ENCODE measurements around the gene DCP1B. TPM values are rescaled to one million over a fixed set of nuclear protein-coding genes. Genes with fewer than 3 reads are reported as not detected.

The DCP1B gene
- total and polyA plus RNA-seq, 12 donors, result 1.1 to 4.9 (median 2.0) TPM

DNA sequence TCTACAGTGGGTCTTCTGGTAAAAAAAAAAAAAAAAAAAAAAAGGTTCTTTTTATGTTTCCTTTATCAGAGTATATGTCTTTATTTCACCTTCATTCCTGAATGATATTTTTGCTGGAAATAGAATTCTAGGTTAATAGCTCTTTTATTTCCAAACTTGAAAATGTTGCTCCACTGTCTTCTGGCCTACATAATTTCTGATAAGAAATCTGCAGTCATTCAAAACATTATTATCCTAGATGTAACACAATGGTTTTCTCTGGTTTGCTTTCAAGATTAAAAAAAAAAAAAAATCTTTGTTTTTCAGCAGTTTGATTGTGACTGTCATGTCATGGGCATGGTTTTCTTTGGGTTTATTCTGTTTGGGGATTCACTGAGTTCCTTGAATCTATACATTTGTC lies 19.5 kb downstream of the DCP1B start:
- peaks cover 0 to 63% (median 27%) of the 10 kb centered on the region in 9 donors for H3K36me3 ChIP-seq
- TF ChIP-seq, protein P1, sequence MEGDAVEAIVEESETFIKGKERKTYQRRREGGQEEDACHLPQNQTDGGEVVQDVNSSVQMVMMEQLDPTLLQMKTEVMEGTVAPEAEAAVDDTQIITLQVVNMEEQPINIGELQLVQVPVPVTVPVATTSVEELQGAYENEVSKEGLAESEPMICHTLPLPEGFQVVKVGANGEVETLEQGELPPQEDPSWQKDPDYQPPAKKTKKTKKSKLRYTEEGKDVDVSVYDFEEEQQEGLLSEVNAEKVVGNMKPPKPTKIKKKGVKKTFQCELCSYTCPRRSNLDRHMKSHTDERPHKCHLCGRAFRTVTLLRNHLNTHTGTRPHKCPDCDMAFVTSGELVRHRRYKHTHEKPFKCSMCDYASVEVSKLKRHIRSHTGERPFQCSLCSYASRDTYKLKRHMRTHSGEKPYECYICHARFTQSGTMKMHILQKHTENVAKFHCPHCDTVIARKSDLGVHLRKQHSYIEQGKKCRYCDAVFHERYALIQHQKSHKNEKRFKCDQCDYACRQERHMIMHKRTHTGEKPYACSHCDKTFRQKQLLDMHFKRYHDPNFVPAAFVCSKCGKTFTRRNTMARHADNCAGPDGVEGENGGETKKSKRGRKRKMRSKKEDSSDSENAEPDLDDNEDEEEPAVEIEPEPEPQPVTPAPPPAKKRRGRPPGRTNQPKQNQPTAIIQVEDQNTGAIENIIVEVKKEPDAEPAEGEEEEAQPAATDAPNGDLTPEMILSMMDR (IDR thresholded peaks at IDR 0.05), result no peak
- DNase-seq, result no peak
- no peak for ATAC-seq
- H3K4me3 ChIP-seq, result no peak overlapping the region
- peaks cover 0 to 29% (median 10%) of the 10 kb centered on the region in 11 donors for H3K9me3 ChIP-seq
- peaks cover 0 to 36% (median 9%) of the 10 kb centered on the region in 9 donors for H3K4me1 ChIP-seq
- no peaks in the 10 kb centered on the region for H3K27me3 ChIP-seq
- H3K27ac ChIP-seq, result no peak overlapping the region
- intact Hi-C loops (cut with DNase I), result loop anchor here in 1 of 10 donors (10.0 kb wide), 1 partner anchor 50 kb away; no protein-coding TSS in a partner anchor

DNA sequence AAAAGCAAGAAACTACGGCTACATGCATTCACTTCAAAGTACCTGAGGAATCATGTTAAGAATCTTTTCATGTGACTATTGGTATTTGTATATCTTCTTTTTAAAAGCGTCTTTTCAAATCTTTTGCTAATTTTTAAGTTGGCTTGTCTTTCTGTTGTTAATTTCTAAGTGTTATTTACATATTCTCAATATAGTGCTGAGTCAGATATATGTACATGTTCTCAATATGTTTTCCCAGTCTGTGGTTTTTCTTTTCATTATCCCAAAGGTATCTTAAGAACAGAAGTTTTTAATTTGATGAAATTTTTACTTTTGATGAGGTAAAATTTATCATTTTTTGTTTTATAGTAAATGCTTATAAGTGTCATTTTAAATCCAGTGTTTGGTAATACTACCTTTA lies 24.0 kb downstream of the DCP1B start:
- DNase-seq (no peak), ATAC-seq (no peak)
- H3K4me3 ChIP-seq, result no peak overlapping the region
- peaks cover 0 to 60% (median 20%) of the 10 kb centered on the region in 9 donors for H3K4me1 ChIP-seq
- TF ChIP-seq, protein P1 (IDR thresholded peaks at IDR 0.05), result no peak
- no peak overlapping the region for H3K27ac ChIP-seq
- peaks cover 0 to 20% (median 4%) of the 10 kb centered on the region in 9 donors for H3K36me3 ChIP-seq
- peaks cover 0 to 15% (median 7%) of the 10 kb centered on the region in 11 donors for H3K9me3 ChIP-seq
- intact Hi-C loops (cut with DNase I), result loop anchor here in 1 of 10 donors (10.0 kb wide), 1 partner anchor 55 kb away; no protein-coding TSS in a partner anchor
- 87 to 88% methylated on average over 2 of the region's 2 CpGs for WGBS, 2 donors
- H3K27me3 ChIP-seq, result no peaks in the 10 kb centered on the region

- DNase-seq (no peak), ATAC-seq (peak in 2 of 8 donors; percentile 40 to 56)
- H3K27me3 ChIP-seq, result no peaks in the 10 kb centered on the region
- H3K4me1 ChIP-seq, result peaks cover 0 to 64% (median 24%) of the 10 kb centered on the region in 9 donors
- WGBS, 2 donors, result 46 to 52% methylated on average over 4 of the region's 4 CpGs
- H3K36me3 ChIP-seq, result peaks cover 0 to 2% (median 0%) of the 10 kb centered on the region in 9 donors
- H3K9me3 ChIP-seq, result no peaks in the 10 kb centered on the region
- H3K4me3 ChIP-seq, result no peak overlapping the region
- intact Hi-C loops (cut with DNase I), result loop anchor here in 4 of 10 donors (5.0 to 10.0 kb wide), 4 partner anchors 54 to 607 kb away; no protein-coding TSS in a partner anchor
- TF ChIP-seq, protein P1 (IDR thresholded peaks at IDR 0.05), result no peak
- H3K27ac ChIP-seq, result peak overlapping the region in 5 of 10 donors; percentile 45 to 94 (median 86)
Observed at GRCh38 chr12:1978078-1978862, 26.0 kb downstream of the DCP1B start.

DNA sequence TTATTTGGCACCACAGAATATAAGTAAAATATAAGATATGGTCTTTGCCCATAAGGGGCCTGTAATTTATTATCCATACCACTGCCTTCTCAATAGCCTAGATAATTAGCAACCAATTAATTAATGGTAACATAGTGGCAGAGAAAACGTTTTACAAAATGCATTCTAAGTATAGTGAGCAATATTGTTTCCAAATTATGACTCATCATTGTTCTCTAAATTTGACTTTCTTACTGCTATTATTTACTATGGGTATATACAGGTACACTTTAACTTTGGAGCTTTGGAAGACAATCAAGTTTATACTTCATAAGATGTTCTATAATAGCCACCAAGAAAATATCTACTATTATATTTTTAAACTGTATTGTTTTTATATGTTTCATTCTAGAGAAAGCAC lies 26.7 kb downstream of the DCP1B start:
- H3K27me3 ChIP-seq, result no peaks in the 10 kb centered on the region
- TF ChIP-seq, protein P1 (IDR thresholded peaks at IDR 0.05), result no peak
- peaks cover 0 to 64% (median 24%) of the 10 kb centered on the region in 9 donors for H3K4me1 ChIP-seq
- no peaks in the 10 kb centered on the region for H3K9me3 ChIP-seq
- no peaks in the 10 kb centered on the region for H3K36me3 ChIP-seq
- peak overlapping the region; percentile 30 to 94 (median 84) for H3K27ac ChIP-seq
- no peak overlapping the region for H3K4me3 ChIP-seq
- intact Hi-C loops (cut with DNase I), result loop anchor here in 4 of 10 donors (5.0 to 10.0 kb wide), 4 partner anchors 55 to 607 kb away; no protein-coding TSS in a partner anchor
- no peak for ATAC-seq
- WGBS, 2 donors, result 14 to 18% methylated on average over 1 of the region's 1 CpG
- no peak for DNase-seq

Measured in heart right ventricle (tissue), 16 donors.